ENCODE results near the gene MUC5B. TPM values are rescaled to one million over a fixed set of nuclear protein-coding genes. Genes with fewer than 3 reads are reported as not detected.

Gene MUC5B
- total RNA-seq, 1 donor from 2014 or later: not detected

- H3K9me3 Mint-ChIP-seq (ENCODE audit: unreplicated experiment): peaks cover 2% of the 10 kb centered on the region
Observed at GRCh38 chr11:1176224-1177019, 46.4 kb upstream of the MUC5B start.

GRCh38 chr11:1177020-1177770 lies 45.7 kb upstream of the MUC5B start:
- FAIRE-seq: no peak
- no peak for DNase-seq (ENCODE audit: low read depth)
- Histone ChIP-seq H3K36me3 (ENCODE audit: insufficient read depth, low read length) (no peaks in the 10 kb centered on the region), H3K4me3 (ENCODE audit: insufficient read depth, low read depth, low read length) (no peak overlapping the region), H4K20me1 (ENCODE audit: insufficient read depth, low read length) (no peaks in the 10 kb centered on the region), H3K9me3 (ENCODE audit: insufficient read depth, low read depth, low read length) (peaks cover 5% of the 10 kb centered on the region), H3K4me2 (ENCODE audit: low read length) (no peak overlapping the region), H3K9ac (ENCODE audit: low read length) (no peak overlapping the region), H3K27ac (ENCODE audit: low read depth, low read length) (no peak overlapping the region), H3K27me3 (ENCODE audit: insufficient read depth, low read length) (no peaks in the 10 kb centered on the region), H2AFZ (ENCODE audit: low read depth, low read length) (no peak overlapping the region), H3K4me1 (ENCODE audit: insufficient read depth, low read length) (no peaks in the 10 kb centered on the region), H3K79me2 (ENCODE audit: insufficient read depth, low read length) (no peaks in the 10 kb centered on the region)
- TF ChIP-seq CTCF (IDR thresholded peaks at IDR 0.05; ENCODE audit: insufficient read depth, low read depth, low read length) (no peak), EZH2 (IDR thresholded peaks at IDR 0.05; ENCODE audit: insufficient read depth, low read length) (no peak)
- no peaks in the 10 kb centered on the region for H3K36me3 Mint-ChIP-seq (ENCODE audit: low read depth, unreplicated experiment)
- H3K27ac Mint-ChIP-seq (ENCODE audit: unreplicated experiment): no peak overlapping the region
- no peaks in the 10 kb centered on the region for H3K9me3 Mint-ChIP-seq (ENCODE audit: unreplicated experiment)
- peaks cover 7% of the 10 kb centered on the region for H3K27me3 Mint-ChIP-seq (ENCODE audit: low read depth, unreplicated experiment)
- H3K4me3 Mint-ChIP-seq (ENCODE audit: unreplicated experiment): no peak overlapping the region
- no peaks in the 10 kb centered on the region for H3K4me1 Mint-ChIP-seq (ENCODE audit: low read depth, unreplicated experiment)

More at GRCh38 chr11:1176224-1177019, 46.4 kb upstream of the MUC5B start:
- no peak for FAIRE-seq
- Histone ChIP-seq H3K27ac (ENCODE audit: low read depth, low read length) (no peak overlapping the region), H3K36me3 (ENCODE audit: insufficient read depth, low read length) (no peaks in the 10 kb centered on the region), H3K9me3 (ENCODE audit: insufficient read depth, low read depth, low read length) (peaks cover 5% of the 10 kb centered on the region), H2AFZ (ENCODE audit: low read depth, low read length) (no peak overlapping the region), H3K4me1 (ENCODE audit: insufficient read depth, low read length) (no peaks in the 10 kb centered on the region), H3K9ac (ENCODE audit: low read length) (no peak overlapping the region), H4K20me1 (ENCODE audit: insufficient read depth, low read length) (no peaks in the 10 kb centered on the region), H3K4me3 (ENCODE audit: insufficient read depth, low read depth, low read length) (no peak overlapping the region), H3K27me3 (ENCODE audit: insufficient read depth, low read length) (no peaks in the 10 kb centered on the region), H3K79me2 (ENCODE audit: insufficient read depth, low read length) (no peaks in the 10 kb centered on the region), H3K4me2 (ENCODE audit: low read length) (no peak overlapping the region)
- no peak overlapping the region for H3K4me3 Mint-ChIP-seq (ENCODE audit: unreplicated experiment)
- DNase-seq (ENCODE audit: low read depth): no peak
- TF ChIP-seq EZH2 (IDR thresholded peaks at IDR 0.05; ENCODE audit: insufficient read depth, low read length) (no peak), CTCF (IDR thresholded peaks at IDR 0.05; ENCODE audit: insufficient read depth, low read depth, low read length) (no peak)
- no peaks in the 10 kb centered on the region for H3K36me3 Mint-ChIP-seq (ENCODE audit: low read depth, unreplicated experiment)
- H3K27me3 Mint-ChIP-seq (ENCODE audit: low read depth, unreplicated experiment): peaks cover 7% of the 10 kb centered on the region
- no peak overlapping the region for H3K27ac Mint-ChIP-seq (ENCODE audit: unreplicated experiment)
- H3K4me1 Mint-ChIP-seq (ENCODE audit: low read depth, unreplicated experiment): no peaks in the 10 kb centered on the region

Measured in astrocyte (in vitro differentiated cells and primary cell).